Smooth muscle cell (in vitro differentiated cells): ENCODE data around the gene DUSP8. TPM values are rescaled to one million over a fixed set of nuclear protein-coding genes. Genes with fewer than 3 reads are reported as not detected.

ENCODE experiments used
- DNase-seq: peaks from one replicate; lab custom pipeline; 2025; ENCODE audit not compliant: unreplicated experiment; lab: John Stamatoyannopoulos, UW
- H2AFZ ChIP-seq: fragments of 200-600 bp; sonication (generic); 2 replicates; pipeline ENCODE4 v1.6.0; 2016; ENCODE audit warnings: antibody characterized with exemption, low read depth, mild to moderate bottlenecking
- H3F3A ChIP-seq: fragments of 200-600 bp; sonication (generic); 2 replicates; pipeline ENCODE4 v1.6.0; 2017; ENCODE audit warnings: antibody characterized with exemption, low read depth
- H3K27ac ChIP-seq: fragments of 200-600 bp; sonication (generic); 2 replicates; pipeline ENCODE4 v1.5.1; 2016; ENCODE audit warnings: low read depth, mild to moderate bottlenecking
- H3K27me3 ChIP-seq: fragments of 200-600 bp; sonication (generic); 2 replicates; pipeline ENCODE4 v1.6.1; 2016; ENCODE audit warnings: low read depth, mild to moderate bottlenecking
- H3K36me3 ChIP-seq: fragments of 200-600 bp; sonication (generic); 2 replicates; pipeline ENCODE4 v1.5.1; 2016; ENCODE audit warnings: low read depth
- H3K4me1 ChIP-seq: fragments of 200-600 bp; sonication (generic); 2 replicates; pipeline ENCODE4 v1.5.1; 2016; ENCODE audit warnings: low read depth
- H3K4me2 ChIP-seq: fragments of 200-600 bp; sonication (generic); 2 replicates; pipeline ENCODE4 v1.6.0; 2016; ENCODE audit warnings: mild to moderate bottlenecking
- H3K4me3 ChIP-seq: fragments of 200-600 bp; sonication (generic); 2 replicates; pipeline ENCODE4 v1.5.1; 2016; ENCODE audit warnings: mild to moderate bottlenecking
- H3K79me2 ChIP-seq: fragments of 200-600 bp; sonication (generic); 2 replicates; pipeline ENCODE4 v1.6.0; 2016; ENCODE audit warnings: low read depth, mild to moderate bottlenecking
- H3K9ac ChIP-seq: fragments of 200-600 bp; sonication (generic); 2 replicates; pipeline ENCODE4 v1.6.0; 2016; ENCODE audit warnings: low read depth
- H3K9me3 ChIP-seq: fragments of 200-600 bp; sonication (generic); replicated peaks from 2 replicates; pipeline ENCODE4 v1.5.1; 2016; ENCODE audit warnings: low read depth
- H4K20me1 ChIP-seq: fragments of 200-600 bp; sonication (generic); 2 replicates; pipeline ENCODE4 v1.6.0; 2016; ENCODE audit warnings: low read depth
- WGBS: methylation state at CpG from one replicate; pipeline ENCODE4 v1.1.7; 2016; ENCODE audit warnings: low lambda C conversion rate; 5-methylcytosine and 5-hydroxymethylcytosine counted together
- polyA plus RNA-seq: library from polyadenylated mRNA; unstranded; fragments of >200 nt; fragmentation: Nextera tagmentation; extraction: Ambion mirVana; gene quantifications from 2 replicates; pipeline ENCODE4 v1.2.1, GENCODE V29; 2016
- total RNA-seq: library from RNA; depleted of rRNA; stranded (reverse); fragments of >200 nt; gene quantifications from 2 replicates; pipeline ENCODE4 v1.2.3, GENCODE V29; 2014
- TF ChIP-seq, protein P1 (sequence below): fragments of 200-600 bp; sonication (generic); IDR thresholded peaks from 2 replicates; pipeline ENCODE4 v1.5.1; 2017; ENCODE audit warnings: borderline replicate concordance, mild to moderate bottlenecking, antibody characterized with exemption; ENCODE audit not compliant: insufficient read depth, poor library complexity, severe bottlenecking

Gene DUSP8
- total and polyA plus RNA-seq, 2 experiments from 2014 or later: 5.0 to 6.3 TPM

DNA sequence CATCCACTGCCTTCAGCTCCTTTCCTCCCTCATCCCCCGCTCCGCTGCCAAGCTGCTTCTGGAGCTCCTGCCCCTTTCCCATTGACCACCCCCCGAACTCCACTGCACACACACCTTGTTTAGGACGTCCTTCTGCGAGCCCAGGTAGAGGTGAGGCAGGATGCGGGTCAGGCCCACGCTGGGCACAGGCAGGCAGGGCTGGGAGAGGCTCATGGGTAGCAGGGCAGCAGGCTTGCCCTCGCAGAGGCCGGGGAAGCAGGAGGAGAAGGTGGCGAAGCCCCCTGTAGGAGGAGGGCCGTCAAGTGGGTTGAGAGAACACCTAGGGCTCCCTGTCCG, 13.3 kb downstream of the DUSP8 start:
- no peak for DNase-seq
- Histone ChIP-seq H3K4me3 (no peak overlapping the region), H3K36me3 (no peaks in the 10 kb centered on the region), H3K27me3 (peaks cover 3% of the 10 kb centered on the region), H3K4me1 (peaks cover 11% of the 10 kb centered on the region), H3F3A (no peaks in the 10 kb centered on the region), H3K27ac (no peak overlapping the region), H3K9ac (no peak overlapping the region), H3K4me2 (no peak overlapping the region), H2AFZ (no peak overlapping the region), H3K9me3 (no peaks in the 10 kb centered on the region), H4K20me1 (peaks cover 71% of the 10 kb centered on the region), H3K79me2 (no peaks in the 10 kb centered on the region)
- WGBS: 83% methylated on average over 12 of the region's 12 CpGs
- TF ChIP-seq, protein P1, sequence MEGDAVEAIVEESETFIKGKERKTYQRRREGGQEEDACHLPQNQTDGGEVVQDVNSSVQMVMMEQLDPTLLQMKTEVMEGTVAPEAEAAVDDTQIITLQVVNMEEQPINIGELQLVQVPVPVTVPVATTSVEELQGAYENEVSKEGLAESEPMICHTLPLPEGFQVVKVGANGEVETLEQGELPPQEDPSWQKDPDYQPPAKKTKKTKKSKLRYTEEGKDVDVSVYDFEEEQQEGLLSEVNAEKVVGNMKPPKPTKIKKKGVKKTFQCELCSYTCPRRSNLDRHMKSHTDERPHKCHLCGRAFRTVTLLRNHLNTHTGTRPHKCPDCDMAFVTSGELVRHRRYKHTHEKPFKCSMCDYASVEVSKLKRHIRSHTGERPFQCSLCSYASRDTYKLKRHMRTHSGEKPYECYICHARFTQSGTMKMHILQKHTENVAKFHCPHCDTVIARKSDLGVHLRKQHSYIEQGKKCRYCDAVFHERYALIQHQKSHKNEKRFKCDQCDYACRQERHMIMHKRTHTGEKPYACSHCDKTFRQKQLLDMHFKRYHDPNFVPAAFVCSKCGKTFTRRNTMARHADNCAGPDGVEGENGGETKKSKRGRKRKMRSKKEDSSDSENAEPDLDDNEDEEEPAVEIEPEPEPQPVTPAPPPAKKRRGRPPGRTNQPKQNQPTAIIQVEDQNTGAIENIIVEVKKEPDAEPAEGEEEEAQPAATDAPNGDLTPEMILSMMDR: no peak

DNA sequence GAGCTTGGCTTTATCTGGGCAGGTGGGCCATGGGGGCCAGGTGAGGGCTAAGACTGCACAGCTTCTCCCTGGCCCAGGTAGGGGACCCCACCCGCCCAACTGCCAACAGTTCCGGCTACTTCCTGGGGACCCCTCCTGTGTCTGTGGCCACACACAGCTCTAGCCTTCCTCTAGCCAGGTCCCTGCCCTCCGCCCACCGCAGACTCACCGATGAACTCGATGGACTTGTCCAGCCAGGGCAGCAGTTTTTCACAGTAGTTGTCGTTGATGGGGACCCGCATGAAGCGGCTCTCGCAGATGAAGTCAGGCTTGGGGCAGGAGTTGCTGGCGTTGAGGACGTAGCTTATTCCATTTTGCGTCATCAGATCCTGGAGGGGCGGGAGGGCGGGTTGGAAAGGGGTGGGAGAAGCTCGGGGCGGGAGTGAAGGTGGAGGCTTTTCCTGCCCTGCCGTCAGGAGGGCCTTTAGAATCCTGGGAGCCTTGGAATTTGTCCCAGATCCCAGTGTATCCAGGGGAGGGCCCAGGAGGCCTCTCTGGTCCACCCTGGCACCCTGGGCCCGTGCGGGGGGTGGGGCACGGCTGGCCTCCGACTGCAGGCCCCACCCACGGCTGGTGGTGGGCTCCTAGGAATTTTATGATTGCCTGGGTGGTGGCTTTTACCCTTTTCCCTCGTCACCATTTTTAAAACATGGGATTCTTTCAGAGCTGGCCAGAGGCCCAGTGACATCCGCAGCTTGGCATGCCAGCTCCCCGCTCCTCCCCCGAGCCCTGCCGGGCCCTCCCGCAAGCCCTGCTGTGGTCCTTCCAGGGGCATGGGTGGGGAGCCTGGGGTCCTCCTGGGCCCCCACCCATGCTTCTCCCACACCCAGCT, 13.9 kb downstream of the DUSP8 start:
- Histone ChIP-seq H3K27ac (no peak overlapping the region), H3K9me3 (no peaks in the 10 kb centered on the region), H3K4me2 (no peak overlapping the region), H3K9ac (no peak overlapping the region), H3F3A (no peaks in the 10 kb centered on the region), H3K4me3 (no peak overlapping the region), H3K4me1 (peaks cover 11% of the 10 kb centered on the region), H3K79me2 (no peaks in the 10 kb centered on the region), H3K36me3 (no peaks in the 10 kb centered on the region), H4K20me1 (peaks cover 64% of the 10 kb centered on the region), H2AFZ (no peak overlapping the region), H3K27me3 (peaks cover 3% of the 10 kb centered on the region)
- TF ChIP-seq, protein P1: no peak
- 69% methylated on average over 26 of the region's 29 CpGs for WGBS
- no peak for DNase-seq

DNA sequence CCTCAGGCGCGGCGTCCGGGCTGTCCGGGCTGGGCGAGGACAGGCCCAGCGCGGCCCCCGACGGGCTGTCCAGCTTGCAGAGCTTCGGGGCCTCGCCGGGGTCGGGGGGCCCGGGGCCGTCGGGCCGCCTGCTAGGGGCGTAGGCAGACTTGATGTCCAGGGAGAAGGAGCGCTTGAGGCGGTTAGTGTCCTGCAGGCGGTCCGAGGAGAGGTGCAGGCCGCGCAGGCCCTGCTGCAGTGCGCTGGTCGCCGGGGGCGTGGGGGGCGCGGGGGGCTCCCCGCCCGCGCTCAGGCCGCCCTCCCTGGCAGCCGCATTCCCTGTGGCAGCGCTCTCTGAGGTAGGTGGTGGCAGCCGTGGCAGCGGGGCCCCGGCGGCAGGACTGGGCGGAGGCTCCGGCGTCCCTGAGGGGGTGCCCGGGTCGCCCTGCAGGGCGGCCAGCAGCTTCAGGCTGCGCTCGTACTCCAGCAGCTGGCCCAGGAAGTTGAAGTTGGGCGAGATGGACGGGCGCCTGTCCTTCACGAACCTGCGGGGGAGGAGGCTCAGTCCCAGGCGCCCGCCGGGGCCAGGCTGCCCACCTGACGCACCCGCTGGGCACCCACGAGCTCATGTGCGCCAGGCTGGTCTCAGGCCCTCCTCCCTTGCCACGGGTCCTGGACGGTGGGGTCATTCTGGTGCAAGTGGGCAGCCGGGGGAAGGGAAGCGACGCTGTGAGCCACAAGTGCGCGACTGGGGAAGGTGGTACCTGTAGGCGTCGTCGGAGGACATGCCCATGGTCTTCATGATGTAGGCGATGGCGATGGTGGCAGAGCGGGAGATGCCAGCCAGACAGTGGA, 14.8 kb downstream of the DUSP8 start:
- WGBS: 97% methylated on average over 37 of the region's 74 CpGs
- Histone ChIP-seq H3K9ac (no peak overlapping the region), H2AFZ (no peak overlapping the region), H3K79me2 (no peaks in the 10 kb centered on the region), H4K20me1 (peaks cover 56% of the 10 kb centered on the region), H3K27me3 (peaks cover 3% of the 10 kb centered on the region), H3K36me3 (no peaks in the 10 kb centered on the region), H3F3A (no peaks in the 10 kb centered on the region), H3K4me3 (no peak overlapping the region), H3K4me1 (peaks cover 11% of the 10 kb centered on the region), H3K9me3 (no peaks in the 10 kb centered on the region), H3K27ac (no peak overlapping the region), H3K4me2 (no peak overlapping the region)
- TF ChIP-seq, protein P1: no peak
- no peak for DNase-seq
